ENCODE measurements around the gene SRMS.
"Not testable (repeated sequence)": the region's sequence is repeated elsewhere in the genome, so short reads cannot be mapped to it uniquely, and the experiment has no call there.

SRMS gene

DNA sequence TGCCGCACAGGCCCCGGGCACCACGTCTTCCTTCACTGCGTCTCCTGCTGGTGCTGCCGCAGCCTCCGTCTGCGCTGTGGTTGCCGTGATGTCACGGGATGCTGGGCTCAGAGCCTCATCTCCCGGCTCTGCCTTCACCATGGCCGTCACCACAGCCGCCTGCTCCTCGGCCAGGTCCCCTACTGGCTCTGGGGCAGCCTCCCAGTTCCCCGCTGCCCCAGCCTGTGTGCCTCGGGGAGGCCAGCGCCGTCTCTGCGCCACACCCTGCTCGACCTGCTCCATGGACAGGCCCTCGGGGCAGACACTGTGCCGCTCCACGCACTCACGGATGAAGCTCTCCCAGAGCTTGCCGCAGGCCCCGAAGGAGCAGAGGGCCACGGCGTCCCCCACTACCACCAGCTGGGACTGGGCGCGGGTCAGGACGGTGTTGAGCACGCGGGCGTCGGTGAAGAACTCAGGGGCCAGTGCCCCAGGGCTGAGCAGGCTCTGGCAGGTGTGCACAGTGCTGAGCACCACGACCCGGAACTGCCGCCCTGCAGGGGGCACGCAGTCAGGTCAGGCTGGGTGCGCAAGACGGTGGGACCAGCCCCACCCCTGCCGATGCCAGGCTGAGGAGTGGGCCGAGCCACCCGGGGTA is 18.3 kb upstream of the SRMS start:
- no peak for DNase-seq (ENCODE audit: low read depth)

DNA sequence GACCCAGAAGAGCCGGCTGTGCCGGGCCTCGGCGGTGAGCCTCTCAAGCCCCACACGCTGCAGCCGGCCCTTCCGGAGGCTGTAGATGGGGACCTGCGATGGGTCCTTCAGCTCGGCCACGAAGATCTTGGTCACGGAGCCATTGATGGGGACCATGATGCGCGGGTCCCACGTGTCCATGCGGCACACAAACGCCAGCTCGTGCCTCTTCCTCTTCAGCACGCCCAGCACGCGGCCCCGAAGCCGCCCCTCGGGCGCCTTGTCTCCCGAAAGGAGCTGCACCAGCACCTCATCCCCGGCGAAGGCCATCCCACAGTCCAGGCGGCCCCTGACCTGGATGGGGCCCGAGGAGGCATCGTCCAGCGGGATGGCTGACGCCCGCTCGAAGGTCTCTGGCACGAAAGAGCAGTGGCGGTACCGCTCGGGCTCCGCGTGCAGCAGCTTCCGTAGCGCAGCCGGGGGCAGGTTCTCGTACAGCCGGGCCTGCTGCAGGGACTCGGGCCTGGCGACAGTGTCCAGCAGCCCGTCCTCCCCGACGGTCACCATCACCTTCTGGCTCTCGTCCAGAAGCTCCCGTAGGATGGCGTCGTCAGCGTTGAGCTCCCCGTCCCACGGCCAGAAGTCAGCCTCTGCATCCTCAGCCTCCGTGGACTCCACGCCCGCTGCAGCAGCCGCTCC is 17.6 kb upstream of the SRMS start:
- no peak for DNase-seq (ENCODE audit: low read depth)

- no peak for DNase-seq (ENCODE audit: low read depth)
These were observed 16.7 kb upstream of the SRMS start for GRCh38 chr20:63564036-63564810.

DNA sequence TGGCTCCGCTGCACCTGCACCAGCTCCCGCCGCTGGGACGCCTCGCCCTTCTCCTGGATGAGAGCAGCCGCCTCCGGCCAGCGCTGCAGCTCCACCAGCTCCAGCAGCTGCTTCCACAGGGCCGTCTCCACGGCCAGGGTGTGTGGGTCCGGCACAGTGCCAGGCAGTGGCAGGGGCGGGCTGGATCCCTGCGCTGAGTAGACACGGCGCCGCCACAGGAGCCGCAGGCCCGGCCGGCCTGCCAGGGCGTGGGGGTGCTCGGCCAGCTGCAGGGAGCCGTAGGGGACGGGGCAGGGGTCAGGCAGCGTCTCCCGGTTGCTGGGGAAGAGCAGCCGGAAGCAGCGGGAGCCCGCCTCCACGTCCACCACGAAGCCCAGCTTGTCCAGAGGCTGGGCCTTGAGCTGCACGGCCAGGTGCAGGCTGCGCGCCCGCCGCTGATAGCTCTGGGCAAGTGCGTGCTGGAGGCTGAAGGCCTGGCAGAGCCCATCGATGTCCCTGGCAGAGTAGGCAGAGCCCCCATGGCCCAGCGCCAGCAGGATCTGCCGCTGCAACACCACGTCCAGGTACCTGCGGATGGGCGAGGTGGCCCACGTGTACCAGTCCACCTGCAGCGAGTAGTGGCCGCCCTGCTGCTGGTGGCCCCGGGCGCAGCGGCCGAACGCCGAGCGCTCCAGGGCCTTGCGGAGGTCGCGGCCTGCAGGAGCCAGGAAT is 15.8 kb upstream of the SRMS start:
- DNase-seq (ENCODE audit: low read depth) = no peak

DNA sequence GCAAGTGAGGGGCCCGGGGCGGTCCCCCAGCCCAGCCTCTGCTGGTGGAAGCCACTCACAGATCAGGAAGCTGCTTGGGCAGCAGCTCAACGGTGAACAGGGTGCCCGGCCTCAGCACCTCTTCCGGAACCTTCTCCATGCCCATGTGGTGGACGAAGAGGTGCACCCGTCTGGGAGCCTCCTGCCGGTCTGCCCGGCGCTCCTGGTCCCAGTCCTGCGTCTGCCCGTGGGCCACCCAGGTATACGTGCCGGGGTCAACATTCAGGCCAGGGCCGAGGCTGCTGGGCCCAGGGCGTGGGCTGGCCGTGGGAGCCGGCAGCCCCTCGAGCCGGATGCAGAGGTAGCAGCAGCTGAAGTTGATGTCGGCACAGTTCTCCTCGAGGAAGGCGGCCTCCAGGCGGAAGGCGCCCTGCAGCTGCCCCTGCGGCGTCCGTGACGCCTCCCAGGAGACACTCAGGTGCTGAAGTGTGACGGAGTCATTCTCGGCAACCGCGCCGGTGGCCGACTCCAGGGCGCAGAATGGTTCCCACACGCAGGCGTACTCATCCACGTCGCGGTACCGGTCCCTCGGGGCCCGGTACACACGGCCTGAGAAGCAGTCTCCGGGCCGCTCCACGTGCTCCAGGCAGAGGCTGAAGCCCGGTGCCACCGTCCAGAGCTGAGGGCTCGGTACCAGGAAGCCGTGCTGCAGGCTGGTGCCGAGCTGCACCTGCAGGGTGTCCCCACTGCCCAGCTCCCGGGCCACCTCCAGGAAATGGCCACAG is 15.1 kb upstream of the SRMS start:
- DNase-seq (ENCODE audit: low read depth) = no peak

- no peak for DNase-seq (ENCODE audit: low read depth)
These were observed 14.3 kb upstream of the SRMS start for GRCh38 chr20:63561624-63562396.

- DNase-seq (ENCODE audit: low read depth) = no peak
These were observed 13.5 kb upstream of the SRMS start for GRCh38 chr20:63560856-63561609.

DNA sequence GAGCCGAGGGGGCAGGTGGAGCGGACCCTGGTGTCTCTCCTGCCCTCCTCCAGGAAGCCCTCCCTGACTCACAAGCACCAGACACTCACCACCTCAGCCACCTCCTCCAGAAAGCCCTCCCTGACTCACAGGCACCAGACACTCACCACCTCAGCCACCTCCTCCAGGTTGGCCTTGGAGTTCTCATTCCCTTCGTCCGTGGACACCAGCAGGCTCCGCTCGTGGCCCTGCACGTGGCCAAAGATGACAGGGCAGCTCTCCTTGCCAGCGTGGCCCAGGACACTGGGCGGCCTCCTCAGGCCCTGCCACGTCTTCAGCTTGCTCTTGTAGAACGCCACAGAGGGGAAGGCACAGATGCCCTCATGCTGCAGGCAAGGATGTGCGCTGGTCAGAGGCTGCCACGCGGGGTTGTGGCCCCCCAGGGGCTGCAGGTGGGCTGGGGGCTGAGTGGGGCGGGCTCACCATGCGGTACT is 12.8 kb upstream of the SRMS start:
- no peak for DNase-seq (ENCODE audit: low read depth)

DNA sequence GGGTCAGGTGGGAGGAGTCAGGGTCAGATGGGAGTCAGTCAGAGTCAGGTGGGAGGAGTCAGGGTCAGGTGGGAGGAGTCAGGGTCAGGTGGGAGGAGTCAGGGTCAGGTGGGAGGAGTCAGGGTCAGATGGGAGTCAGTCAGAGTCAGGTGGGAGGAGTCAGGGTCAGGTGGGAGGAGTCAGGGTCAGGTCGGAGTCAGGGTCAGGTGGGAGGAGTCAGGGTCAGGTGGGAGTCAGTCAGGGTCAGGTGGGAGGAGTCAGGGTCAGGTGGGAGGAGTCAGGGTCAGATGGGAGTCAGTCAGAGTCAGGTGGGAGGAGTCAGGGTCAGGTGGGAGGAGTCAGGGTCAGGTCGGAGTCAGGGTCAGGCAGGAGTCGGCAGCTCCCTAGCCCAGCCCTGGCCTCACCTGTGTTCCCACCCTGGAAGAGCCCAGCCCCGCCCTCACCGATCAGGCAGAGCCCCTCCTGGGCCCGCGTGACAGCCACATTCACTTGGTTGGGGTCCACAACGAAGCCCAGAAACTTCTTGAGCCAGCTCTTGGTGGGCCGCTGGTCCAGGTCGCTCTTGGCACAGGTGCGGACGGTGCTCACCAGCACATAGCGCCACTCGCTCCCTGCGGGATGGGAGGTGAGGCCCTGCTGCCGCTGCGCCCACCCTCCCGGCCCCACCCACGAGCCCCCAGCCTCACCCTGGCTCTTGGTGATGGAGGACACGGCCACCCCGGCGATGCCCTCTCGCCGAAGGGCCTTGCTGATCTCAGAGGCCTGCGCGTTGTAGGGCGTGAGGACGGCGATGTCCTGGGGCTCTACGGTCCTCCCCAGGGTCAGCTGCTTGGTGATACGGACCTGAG is 12.2 kb upstream of the SRMS start:
- DNase-seq (ENCODE audit: low read depth) = not testable (repeated sequence)

GRCh38 chr20:63558804-63559484 is 11.4 kb upstream of the SRMS start:
- DNase-seq (ENCODE audit: low read depth) = no peak

DNA sequence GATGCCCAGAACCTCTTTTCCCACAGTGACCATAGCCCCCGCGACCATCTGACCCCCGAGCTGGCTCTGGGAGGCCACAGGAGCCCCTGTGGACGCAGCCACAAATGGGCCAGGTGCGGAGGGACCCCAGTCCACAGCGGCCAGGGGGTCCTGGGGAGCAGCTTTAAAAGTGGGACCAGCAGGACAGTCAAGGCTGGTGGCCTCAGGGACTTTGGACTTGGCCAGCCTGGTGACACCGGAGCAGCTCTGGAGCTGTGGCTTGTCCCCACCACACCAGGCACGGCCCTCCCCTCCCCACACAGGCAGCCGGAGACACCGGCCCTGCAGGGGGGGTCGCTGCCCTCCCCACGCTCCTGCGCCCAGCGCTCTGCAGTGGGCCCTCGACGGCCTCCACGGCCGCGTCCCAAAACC is 9.9 kb upstream of the SRMS start:
- no peak for DNase-seq (ENCODE audit: low read depth)

DNA sequence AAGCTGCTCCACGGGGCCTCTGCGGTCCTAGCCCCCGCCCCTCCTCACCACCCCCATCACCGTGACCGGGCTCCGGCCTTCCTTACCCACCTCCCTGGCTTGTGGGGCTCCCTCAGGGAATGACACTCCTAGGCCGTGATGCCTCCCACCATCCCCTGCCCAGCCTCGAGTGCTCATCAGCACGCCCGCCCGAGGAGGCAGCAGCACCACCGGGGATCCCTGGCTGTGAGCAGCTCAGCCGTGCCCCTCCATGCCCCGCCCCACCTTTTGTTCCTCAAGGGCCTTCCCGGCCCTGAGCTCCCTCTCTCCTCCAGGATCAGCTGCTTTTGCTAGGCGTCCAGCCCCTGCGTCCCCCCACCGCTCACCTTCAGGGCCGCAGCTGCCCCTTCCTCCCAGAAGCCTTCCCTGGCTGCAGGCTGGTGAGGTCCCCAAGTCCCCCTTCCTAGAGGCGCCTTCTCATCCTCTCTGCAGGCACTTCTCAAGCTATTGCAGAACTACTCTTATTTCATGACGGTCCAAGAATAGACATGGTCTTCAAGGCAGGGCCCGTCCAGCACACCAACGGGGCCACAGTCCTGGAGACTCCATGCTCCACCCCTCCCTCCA is 9.4 kb upstream of the SRMS start:
- no peak for DNase-seq (ENCODE audit: low read depth)

GRCh38 chr20:63555661-63556381 is 8.3 kb upstream of the SRMS start:
- no peak for DNase-seq (ENCODE audit: low read depth)

- no peak for DNase-seq (ENCODE audit: low read depth)
These were observed 7.1 kb upstream of the SRMS start for GRCh38 chr20:63554361-63555278.

GRCh38 chr20:63553933-63554290 is 6.4 kb upstream of the SRMS start, which contains the start of gene FNDC11:
Gene FNDC11, plus strand, starts transcription at chr20:63554159. Its CDS starts 1,505 bp downstream, at chr20:63555664.
- DNase-seq (ENCODE audit: low read depth) = no peak

DNA sequence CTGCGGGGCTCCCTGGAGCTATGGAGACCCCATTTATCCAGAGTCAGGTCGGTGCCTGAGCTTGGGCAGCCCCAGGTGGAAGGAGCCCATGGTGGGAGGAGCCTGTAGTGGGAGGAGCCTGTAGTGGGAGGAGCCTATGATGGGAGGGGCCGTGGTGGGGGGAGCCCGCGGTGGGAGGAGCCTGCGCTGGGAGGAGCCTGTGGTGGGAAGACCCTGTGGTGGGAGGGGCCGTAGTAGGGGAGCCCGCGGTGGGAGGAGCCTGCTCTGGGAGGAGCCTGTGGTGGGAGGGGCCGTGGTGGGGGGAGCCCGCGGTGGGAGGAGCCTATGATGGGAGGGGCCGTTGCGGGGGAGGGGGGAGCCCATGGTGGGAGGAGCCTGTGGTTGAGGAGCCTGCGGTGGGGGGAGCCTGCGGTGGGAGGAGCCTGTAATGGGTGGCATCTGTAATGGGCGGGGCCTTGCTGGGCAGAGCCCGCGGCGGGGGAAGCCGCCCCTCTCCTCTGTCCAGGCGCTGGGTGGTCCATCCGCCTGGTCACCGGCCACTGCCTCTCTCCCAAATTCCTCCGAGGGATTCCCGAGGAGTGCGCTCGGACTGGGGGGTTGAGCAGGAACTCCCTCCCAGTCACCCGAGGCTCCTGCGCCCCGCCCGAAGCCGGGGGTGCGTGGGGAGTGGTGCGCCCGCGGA is 5.8 kb upstream of the SRMS start:
- DNase-seq (ENCODE audit: low read depth) = peak; percentile 81
